NCI-H748 (cell line): ENCODE results near the gene PDE6B.

ENCODE experiments used
- DNase-seq: peaks from one replicate; lab custom pipeline; 2025; ENCODE audit not compliant: unreplicated experiment; lab: John Stamatoyannopoulos, UW

PDE6B gene

DNA sequence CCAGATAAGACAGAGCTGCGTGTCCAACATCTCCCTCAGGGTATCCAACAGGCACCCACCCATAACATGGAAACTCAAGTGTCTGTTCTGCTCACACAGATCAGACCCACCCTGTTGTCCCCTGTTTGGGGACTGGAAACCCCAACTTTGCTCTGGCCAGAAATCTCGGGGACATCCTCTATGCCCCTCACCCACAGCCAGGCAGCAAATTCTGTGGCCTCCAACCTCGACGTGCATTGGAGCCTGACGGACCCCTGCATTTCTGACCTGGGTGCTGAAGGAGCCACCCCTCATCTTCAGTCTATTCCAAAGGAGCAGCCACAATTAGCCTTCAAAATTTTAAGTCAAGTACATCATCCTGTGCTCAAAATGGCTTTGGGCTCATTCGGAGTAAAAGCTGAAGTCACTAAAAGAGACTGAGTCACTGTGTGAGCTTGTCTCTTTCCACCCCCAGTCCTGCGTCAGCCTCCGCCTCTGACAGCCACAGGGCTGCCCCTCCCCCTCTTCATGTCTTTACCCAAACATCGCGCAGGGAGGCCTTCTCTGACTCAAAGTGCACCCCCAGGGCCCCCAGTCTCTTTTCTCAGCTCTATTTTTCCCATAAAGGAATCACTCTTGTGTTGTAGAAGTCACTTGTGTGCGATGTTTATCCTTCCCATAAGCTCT, 24.4 kb upstream of the PDE6B start:
- no peak for DNase-seq

DNA sequence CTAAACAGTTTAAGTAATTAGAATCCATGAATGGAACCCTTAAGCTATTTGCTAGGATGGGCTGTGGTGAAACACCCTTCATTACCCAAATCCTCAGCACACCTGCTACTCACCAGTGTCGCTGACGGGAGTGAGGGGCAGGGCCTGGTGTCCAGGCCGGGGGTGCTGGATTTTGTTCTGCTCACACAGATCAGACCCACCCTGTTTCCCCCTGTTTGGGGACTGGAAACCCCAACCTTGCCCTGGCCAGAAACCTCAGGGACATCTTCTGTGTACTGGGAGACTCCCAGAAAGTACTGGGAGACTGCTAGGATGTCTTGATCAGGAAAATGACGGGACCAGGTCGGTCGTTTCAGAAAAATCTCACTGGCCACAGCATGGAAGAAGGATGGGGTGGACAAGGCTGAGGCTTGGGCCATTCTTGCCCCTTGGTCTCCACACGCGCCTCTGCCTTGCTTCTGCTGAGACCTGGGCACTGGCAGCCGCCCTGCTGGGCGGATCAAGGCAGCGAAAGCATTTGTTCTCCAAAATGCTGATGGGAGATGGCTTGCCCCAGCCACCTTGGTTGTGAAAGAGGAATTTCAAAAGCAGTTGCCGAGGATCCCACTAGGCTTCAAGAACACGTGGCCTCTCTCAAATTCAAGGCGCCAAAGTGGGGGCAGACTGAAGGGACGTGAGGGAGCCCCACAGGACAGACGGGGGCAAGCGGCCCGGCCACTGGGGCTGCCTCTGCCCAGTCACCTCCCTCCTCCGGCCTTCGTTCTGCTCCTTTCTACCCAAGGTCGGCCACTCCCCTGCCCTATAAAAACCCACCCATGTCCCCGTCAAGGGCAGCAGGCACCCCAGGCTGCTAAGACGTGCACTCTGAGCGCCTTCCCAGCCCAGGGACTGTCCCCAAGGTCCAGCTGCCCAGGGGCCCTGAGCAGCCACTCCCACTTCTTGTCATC, 23.5 kb upstream of the PDE6B start:
- DNase-seq = no peak

DNA sequence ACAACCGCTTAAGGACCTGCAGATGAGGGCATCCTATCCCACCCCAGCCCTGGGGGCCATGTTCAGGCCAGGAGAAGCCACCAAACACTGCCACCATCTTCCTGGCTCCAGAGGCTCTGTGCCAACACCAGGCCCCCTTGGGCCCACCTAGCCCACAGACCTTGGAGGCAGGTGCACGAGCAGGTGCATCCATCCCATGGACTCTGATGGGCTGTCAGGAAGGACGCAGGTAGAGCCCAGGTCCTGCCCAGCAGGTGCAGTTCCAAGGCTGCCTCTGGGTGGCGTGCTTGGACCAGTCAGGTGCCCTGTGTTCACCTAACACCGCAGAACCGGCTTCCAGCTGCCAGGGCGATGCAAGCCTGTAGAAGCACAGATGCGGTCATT, 22.8 kb upstream of the PDE6B start:
- peak; percentile 49 for DNase-seq

DNA sequence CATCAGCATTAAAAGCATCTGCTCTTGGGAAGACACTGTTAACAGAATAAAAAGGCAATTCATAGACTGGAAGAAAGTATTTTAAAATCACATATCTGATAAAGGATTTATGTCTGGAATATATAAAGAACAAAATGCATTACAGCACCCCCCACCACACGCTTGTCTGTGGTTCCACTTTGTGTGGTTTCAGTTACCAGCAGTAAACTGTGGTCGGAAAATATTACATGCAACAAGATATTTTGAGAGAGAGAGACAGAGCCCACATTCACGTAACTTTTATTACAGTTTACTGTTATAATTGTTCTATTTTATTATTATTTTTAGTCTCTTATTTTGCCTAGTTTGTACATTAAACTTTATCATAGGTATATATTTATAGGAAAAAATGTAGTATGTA, 21.2 kb upstream of the PDE6B start:
- no peak for DNase-seq

DNA sequence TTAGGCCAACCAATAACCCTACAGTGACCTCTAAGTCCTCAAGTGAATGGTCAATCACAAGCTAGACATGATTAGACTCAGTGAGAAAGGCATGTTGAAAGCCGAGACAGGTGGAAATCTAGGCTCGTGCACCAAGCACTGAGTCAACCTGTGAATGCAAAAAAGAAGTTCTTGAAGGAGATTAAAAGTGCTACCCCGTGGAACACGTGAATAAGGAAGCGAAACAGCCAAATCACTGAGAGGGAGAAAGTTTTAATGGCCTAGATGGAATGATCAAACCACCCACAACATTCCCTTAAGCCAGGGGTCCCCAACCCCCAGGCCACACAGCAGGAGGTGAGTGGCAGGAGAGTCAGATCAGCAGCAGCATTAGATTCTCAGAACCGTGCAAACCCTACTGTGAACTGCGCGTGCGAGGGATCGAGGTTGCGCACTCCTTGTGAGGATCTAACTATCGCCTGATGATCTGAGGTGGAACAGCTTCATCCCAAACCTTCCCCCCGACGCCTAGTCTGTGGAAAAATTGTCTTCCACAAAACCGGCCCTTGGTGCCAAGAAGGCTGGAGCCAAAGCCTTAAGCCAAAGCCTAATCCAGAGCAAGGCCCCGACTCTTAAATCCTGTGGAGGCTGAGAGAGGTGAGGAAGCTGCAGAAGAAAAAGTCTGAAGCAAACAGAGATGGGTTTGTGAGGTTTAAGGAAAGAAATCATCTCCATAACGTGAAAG, 19.5 kb upstream of the PDE6B start:
- DNase-seq = no peak

DNA sequence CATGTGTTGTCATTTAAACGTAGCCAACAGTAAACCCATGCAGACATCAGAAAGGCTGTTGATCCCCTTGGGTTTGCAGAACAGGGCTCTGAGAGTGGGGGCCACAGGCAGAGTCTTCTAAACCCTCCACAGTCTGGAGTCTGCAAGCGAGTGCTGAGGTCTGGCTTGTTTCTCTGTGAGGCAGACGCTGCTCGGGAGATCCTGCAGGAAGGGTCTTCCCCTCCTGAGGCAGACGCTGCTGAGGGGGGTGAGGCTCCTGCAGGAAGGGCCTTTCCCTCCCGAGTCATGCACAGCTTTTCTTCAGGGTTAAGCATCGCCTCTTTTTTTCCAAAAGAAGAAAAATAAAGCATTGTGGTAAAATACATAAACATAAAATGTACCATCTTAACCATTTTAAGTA, 17.1 kb upstream of the PDE6B start:
- no peak for DNase-seq

DNA sequence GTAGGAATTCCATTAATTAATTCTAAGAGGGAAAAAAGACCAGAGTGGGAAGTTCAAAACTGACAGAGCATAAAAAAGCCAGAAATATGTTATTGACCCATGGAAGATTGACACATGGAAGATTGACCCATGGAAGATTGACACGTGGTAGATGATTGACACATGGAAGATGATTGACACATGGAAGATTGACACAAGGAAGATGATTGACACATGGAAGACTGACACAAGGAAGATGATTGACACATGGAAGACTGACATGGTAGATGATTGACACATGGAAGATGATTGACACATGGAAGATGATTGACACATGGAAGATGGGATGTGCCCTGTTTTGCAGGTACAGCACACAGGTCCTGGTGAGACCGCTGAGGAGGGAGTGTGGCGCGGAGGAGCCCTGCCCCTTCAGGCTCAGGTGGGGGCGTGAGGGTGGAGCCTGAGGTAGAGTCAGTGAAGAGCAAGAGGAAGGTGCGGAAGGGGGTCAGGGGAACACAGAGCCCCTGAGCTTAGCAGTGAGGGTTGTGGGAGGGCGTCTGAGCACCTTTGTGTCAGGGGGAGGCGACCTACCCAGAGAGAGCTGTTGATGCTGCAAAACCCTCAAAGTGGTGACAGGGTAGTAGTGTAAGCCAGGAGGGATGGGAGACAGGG, 15.8 kb upstream of the PDE6B start:
- no peak for DNase-seq

DNA sequence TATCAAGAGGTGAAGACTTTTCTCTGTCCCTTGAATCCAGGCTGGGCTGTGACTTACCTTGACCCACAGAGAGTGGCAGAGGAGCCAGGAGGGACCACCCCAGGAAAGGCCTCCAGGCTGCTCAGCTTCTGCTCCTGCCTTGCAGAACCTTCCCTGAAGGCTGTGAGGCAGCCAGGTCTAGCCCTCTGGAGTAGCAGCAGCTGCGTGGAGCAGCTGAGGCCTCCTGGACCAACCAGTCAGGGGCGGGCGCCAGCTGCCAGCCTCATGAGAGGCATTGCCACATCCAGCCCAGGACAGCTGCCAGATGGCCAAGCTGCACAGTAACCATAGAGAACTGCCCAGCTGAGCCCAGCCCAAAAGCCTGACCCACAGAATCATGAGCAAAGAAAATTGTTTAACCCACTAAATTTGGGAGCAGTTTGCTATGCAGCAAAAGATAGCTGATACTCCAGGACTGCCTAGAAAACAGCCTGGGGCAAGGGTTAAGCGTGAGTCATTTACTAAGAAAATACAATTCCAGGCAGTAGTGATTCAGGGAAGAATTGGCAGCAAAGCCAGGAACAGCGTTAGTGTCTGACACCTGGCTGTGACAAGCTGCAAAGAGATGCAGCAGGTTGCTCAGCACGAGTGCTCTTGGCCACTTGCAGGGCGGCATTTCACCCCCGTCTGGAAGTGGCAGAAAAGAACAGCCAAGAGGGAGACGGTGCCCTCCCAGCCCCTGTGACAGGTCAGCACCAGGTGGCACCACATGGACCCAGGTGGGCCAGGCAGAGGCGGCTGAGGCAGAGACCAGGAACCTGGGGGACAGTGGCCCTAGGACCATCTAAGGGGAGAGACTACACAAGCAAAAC, 14.7 kb upstream of the PDE6B start:
- DNase-seq = peak; percentile 0

DNA sequence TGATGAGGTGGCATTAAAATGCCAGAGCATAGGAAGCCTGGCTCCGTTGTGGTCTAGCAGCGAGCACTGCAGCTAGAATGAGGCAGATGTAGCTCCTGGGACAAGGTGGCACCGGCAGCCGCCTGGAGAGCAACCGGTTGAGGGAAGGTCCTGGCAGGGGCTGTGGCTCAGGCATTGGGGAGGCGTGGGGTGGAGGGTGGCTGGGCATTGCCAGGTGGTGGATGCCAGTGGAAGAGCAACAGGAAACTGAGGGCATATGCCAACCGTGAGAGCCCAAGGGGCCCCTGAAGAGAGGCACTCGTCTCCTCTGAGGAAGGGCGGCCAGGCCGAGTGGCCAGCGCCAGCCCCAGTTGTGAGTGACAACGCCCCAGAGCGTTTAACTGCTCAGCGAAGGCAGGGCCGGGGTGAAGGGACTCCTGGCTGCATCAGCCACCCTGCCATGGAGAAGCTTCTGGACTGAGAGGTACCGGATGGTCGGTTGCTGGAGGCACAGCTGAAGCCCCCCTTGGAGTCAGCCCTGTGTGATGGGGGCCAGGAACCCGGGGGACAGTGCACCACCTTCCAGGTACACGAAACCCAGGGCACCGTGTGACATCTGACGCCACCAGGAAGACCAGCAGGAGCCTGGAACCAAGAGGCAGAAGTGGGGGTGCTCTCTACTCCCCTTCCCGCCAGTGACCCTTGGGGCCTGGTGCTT, 13.2 kb upstream of the PDE6B start:
- DNase-seq = no peak

DNA sequence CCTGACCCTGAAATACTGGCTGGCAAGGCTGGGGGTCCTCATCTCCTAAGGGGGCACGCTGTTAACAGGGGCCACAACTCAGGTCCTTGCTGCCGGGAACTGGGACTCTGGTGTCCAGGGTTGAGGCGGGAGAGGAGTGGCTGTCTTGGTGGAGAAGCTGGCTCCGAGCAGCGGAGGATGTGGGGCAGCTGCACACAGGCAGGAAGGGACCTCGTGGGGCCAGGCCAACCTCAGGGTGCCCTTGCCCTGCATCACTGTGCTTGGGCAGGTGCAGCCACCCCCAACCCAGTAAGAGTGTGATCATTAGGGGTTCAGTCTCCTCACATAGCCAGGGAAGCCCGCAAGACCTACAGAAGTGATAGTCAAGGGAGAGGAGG, 12.6 kb upstream of the PDE6B start:
- no peak for DNase-seq

DNA sequence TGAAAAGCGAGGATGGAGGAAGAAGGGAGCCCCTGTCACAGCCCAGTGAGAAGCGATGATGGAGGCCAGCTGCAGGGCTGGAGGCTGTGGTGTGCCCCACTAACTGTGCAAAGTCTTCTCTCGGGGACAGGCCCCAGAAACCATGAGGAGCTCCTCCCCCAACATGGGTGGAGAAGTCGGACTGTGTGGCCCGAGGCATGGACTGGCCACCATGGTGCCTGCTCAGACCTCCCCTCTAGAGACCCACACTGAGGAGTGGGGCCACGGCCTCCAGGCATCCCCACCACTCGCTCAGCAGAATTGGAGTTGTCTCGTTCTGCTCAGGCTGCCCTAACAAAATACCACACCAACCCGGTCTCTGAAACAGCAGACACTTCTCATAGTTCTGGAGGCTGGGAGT, 12.2 kb upstream of the PDE6B start:
- no peak for DNase-seq

DNA sequence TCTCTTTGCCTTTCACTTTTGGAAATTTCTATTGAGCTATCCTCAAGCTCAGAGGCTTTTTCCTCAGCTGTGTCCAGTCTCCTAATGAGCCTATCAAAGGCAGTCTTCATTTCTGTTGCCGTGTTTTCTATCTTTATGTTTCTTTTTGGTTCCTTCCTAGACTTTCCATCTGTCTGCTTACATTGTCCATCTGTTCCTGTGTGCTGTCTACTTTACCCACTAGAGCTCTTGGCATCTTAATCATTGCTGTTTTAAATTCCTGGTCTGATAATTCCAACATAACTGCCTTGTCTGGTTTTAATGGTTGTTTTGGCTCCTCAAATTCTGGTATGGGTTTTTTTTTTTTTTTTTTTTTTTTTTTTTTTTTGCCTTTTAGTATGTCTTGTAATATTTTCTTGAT, 9.3 kb upstream of the PDE6B start:
- DNase-seq = no peak

DNA sequence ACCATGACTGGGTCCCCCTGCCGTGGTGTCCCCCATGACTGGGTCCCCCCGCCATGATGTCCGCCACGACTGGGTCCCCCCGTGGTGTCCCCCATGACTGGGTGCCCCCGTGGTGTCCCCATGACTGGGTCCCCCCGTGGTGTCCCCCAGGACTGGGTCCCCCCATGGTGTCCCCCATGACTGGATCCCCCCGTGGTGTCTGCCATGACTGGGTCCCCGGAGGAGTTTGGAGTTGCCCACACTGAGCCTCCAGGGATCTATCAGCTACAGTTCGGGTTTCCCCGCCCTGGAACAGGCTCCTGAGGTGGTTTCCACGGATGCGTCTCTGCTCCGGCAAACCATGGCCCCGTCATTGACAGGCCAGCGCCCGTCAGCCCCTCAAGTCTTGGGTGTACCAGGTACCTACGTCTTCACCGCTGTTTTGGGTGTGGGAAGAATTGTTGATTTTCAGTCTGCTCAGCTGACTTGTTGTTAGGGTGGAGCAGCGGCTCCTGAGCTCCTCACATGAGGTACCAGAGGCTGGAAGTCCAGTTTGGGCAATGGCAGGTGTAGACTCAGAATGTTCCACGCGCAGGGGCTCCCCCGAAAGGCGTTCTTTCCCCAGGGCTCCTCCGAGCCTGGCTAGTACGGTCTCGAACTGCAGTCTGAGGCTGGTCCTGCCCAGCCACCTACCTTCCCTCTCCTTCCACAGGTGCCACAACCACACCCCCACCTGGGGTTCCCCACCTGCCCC, 8.3 kb upstream of the PDE6B start:
- no peak for DNase-seq

DNA sequence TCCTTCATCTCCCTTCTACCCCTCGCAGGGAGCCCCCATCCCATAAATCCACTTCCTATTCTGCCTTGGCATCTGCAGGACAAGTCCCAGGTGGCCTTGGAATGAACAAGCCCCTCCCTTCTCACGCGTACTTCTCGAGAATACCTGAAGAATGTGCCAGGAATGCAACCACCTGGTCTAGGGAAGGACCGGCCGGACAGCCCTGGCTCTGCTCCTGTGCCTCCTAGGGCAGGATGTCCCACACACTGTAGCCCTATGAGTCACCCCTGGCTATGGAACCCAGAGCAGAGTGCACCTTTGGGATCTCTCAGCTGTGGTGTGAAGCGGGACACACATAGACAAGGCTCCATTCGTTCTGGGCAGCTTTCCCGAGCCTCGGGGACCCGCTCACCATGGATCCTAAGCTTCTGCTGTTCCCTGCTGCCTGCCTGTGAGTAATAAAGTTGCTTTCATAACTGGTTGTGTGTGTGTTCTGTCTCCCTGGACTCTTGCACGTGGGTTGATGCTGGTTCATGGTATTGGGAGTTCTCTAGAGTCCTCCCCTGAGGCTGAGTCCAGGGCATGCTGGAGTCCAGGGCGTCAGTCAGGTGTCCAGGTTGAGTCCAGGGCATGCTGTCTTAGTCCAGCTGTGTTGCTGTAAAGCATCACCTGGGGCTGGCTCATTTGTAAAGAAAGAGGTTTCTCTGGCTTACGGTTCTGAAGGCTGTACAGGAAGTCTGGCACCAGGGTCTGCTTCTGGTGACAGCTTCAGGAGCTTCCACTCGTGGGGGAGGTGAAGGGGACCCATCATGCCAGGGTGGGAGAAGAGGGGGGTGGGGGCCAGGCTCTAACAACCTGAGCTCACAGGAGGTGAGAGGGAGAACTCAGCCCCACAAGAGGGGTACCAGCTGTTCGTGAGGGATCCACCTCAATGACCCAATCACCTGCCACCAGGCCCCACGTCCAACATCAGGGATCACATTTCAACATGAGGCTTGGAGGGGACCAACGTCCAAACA, 7.4 kb upstream of the PDE6B start:
- no peak for DNase-seq

DNA sequence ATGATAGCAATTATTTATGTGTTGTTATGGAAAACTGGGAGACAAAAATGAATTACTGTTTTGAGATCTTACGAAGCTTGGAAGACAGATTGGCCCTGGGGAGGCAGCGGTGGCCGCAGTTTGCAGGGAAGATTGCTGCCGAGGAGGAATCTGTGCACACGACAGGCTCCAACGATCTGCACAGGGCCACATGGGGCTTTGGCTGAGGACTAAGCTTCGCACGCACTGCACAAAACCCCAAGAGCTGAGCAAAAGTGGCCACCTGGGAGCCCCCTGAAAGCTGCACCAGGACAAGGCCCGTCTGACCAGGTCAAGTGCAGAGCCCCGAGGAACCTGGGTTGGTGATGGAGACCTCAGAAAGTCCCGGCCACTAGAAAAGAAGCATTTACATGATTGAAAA, 5.2 kb upstream of the PDE6B start:
- DNase-seq = no peak

DNA sequence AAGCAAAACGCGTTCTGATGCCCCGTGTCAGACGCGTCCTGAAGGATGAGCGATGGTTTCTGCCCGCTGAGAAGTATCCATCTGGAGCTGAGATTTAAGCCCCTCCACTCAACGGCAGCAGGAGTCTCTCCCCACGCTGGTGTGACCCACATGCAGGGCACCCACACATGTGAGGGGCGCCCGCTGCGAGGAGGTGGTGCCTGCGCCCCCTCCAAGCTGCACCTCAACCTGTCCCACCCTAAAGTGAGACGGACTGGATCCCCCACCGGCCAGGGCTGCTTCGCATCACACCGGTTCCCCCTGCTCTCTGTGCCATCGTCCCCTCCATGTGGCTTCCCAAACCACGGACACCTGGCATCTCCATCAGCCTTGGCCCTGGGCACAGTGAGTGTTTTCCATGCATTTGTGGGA, 4.5 kb upstream of the PDE6B start:
- no peak for DNase-seq

DNA sequence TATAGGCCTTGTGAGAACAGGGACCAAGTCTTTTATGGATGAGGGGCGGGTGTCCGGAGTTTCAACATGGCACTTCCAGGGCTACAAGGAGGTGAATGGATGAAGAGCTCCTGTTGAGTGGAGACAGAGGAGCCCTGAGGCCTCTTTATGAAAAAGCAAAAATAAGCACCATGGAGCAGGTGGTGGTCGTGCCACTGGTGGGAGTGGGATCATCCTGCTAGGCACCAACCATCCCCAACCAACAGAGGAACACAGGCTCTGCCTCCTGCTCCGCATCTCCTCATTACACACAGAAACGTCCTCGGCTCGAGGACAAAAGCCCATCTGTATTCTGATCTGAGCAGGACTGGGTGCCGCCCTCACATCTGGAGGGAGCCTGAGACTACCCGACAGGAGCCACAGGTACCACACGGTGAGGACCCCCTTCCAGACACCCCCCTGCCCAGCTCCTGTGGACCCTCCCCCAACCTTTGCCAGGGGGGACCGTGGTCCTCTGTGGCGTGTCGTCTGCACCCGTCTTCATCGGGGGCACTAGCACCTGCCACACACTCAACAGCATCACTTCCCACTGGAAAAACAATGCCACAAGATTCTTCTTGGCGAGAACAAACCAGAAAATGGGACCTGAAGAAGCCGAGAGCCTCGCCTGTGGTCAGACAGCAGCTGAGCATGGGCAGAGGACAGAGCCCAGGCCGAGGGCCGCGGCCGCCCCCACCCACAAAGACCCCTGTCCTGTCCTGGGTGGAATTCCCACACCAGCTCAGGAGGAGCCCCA, 3.9 kb upstream of the PDE6B start:
- no peak for DNase-seq
